Lower lobe of right lung (tissue), 2 donors: ENCODE data around the gene ARMC7. TPM values are rescaled to one million over a fixed set of nuclear protein-coding genes. Genes with fewer than 3 reads are reported as not detected.
"Not testable (repeated sequence)": the region's sequence is repeated elsewhere in the genome, so short reads cannot be mapped to it uniquely, and the experiment has no call there.

Source experiments
- ATAC-seq, 2 donors: fragments of 200-7000 bp; cut with Tn5 transposase; one replicate each; pipeline ENCODE4 v1.9.1; 2020 to 2022; ENCODE audit warnings: mild to moderate bottlenecking in 2 of 2, moderate library complexity in 2 of 2
- DNase-seq: peaks from one replicate; pipeline ENCODE4 v3.0.0-alpha.2; 2020
- H3K27ac ChIP-seq: fragments of 200-600 bp; one replicate; pipeline ENCODE4 v1.8.0; 2022
- H3K27me3 ChIP-seq: fragments of 200-600 bp; one replicate; pipeline ENCODE4 v1.8.0; 2022; ENCODE audit warnings: low read depth
- H3K36me3 ChIP-seq: fragments of 200-600 bp; one replicate; pipeline ENCODE4 v1.8.0; 2022; ENCODE audit warnings: mild to moderate bottlenecking
- H3K4me1 ChIP-seq: fragments of 200-600 bp; one replicate; pipeline ENCODE4 v1.8.0; 2022
- H3K4me3 ChIP-seq: fragments of 200-600 bp; one replicate; pipeline ENCODE4 v1.8.0; 2022; ENCODE audit warnings: mild to moderate bottlenecking
- H3K9me3 ChIP-seq: fragments of 200-600 bp; one replicate; pipeline ENCODE4 v1.8.0; 2022
- CTCF ChIP-seq: fragments of 200-600 bp; IDR thresholded peaks from one replicate; pipeline ENCODE4 v1.8.0; 2022; ENCODE audit warnings: antibody characterized with exemption, mild to moderate bottlenecking
- intact Hi-C: fragments of 100-400 bp; cut with DNase I; formaldehyde crosslinking; loops from one replicate; pipeline ENCODE4 v1.11.0; 2022
- total RNA-seq: library from RNA; stranded (reverse); fragmentation: NEBNext Ultra II Directional; extraction: Animal tissue kit (Norgen Biotek cat#: 25700); gene quantifications from one replicate; pipeline ENCODE4 v1.2.1, GENCODE V29; 2021
- donor health status: DM: no; HTN: yes; CAD: no; lungs with severe emphysema.

ARMC7 gene
- total RNA-seq, 1 donor from 2014 or later = 16.7 TPM

GRCh38 chr17:75160211-75160610 is 50.4 kb downstream of the ARMC7 start:
- DNase-seq (no peak), ATAC-seq (no peak)
- intact Hi-C loops = no loop called here

GRCh38 chr17:75163074-75163473 is 53.3 kb downstream of the ARMC7 start:
- Histone ChIP-seq H3K4me1 (no peaks in the 10 kb centered on the region), H3K36me3 (peaks cover 36% of the 10 kb centered on the region), H3K27ac (no peak overlapping the region), H3K27me3 (no peaks in the 10 kb centered on the region), H3K9me3 (no peaks in the 10 kb centered on the region), H3K4me3 (no peak overlapping the region)
- intact Hi-C loops = no loop called here
- ATAC-seq (no peak), DNase-seq (no peak)
- no peak for TF ChIP-seq CTCF

More at GRCh38 chr17:75160211-75160610, 50.4 kb downstream of the ARMC7 start:
- Histone ChIP-seq H3K36me3 (peaks cover 8% of the 10 kb centered on the region), H3K27ac (no peak overlapping the region), H3K27me3 (no peaks in the 10 kb centered on the region), H3K9me3 (no peaks in the 10 kb centered on the region), H3K4me1 (no peaks in the 10 kb centered on the region), H3K4me3 (no peak overlapping the region)
- TF ChIP-seq CTCF = no peak

GRCh38 chr17:75164606-75165005 is 54.8 kb downstream of the ARMC7 start:
- ATAC-seq, H3K4me1 ChIP-seq, DNase-seq, intact Hi-C loops, H3K4me3 ChIP-seq, H3K27me3 ChIP-seq, H3K27ac ChIP-seq, H3K9me3 ChIP-seq: not testable (repeated sequence)
- H3K36me3 ChIP-seq = peaks cover 50% of the 10 kb centered on the region

GRCh38 chr17:75168998-75169397 is 59.2 kb downstream of the ARMC7 start:
- Histone ChIP-seq H3K27me3 (no peaks in the 10 kb centered on the region), H3K4me1 (peaks cover 8% of the 10 kb centered on the region), H3K9me3 (no peaks in the 10 kb centered on the region), H3K4me3 (no peak overlapping the region), H3K36me3 (peaks cover 93% of the 10 kb centered on the region), H3K27ac (no peak overlapping the region)
- TF ChIP-seq CTCF = no peak
- no peak for DNase-seq
- intact Hi-C loops = no loop called here
- ATAC-seq = no peak

GRCh38 chr17:75173526-75173925 is 63.8 kb downstream of the ARMC7 start:
- Histone ChIP-seq H3K27me3 (no peaks in the 10 kb centered on the region), H3K4me3 (no peak overlapping the region), H3K27ac (no peak overlapping the region), H3K4me1 (peaks cover 8% of the 10 kb centered on the region), H3K36me3 (peaks cover 97% of the 10 kb centered on the region), H3K9me3 (no peaks in the 10 kb centered on the region)
- ATAC-seq (peak in 1 of 2 donors; percentile 46), DNase-seq (peak; percentile 44)
- intact Hi-C loops = loop anchor here (10.0 kb wide), 1 partner anchor 59 kb away; no protein-coding TSS in a partner anchor
- no peak for TF ChIP-seq CTCF

GRCh38 chr17:75174996-75175395 is 65.2 kb downstream of the ARMC7 start:
- no peak overlapping the region for H3K27ac ChIP-seq
- intact Hi-C loops = loop anchor here (10.0 kb wide), 1 partner anchor 60 kb away; no protein-coding TSS in a partner anchor
- H3K27me3 ChIP-seq = no peaks in the 10 kb centered on the region
- no peaks in the 10 kb centered on the region for H3K9me3 ChIP-seq
- ATAC-seq (no peak), DNase-seq (peak; percentile 31)
- TF ChIP-seq CTCF = no peak
- H3K4me1 ChIP-seq = peaks cover 10% of the 10 kb centered on the region
- no peak overlapping the region for H3K4me3 ChIP-seq
- peaks cover 98% of the 10 kb centered on the region for H3K36me3 ChIP-seq
